GM12892 (cell line): ENCODE results near the gene PTTG1.

ENCODE experiments used
- POLR2A ChIP-seq: IDR thresholded peaks from 2 replicates; pipeline ENCODE4 v1.6.1; 2011; ENCODE audit warnings: low read depth, low read length, control low read depth
- POLR2AphosphoS5 ChIP-seq: IDR thresholded peaks from 2 replicates; pipeline ENCODE4 v1.6.1; 2011; ENCODE audit warnings: low read depth, low read length, control low read depth
- TAF1 ChIP-seq: IDR thresholded peaks from 2 replicates; pipeline ENCODE4 v1.6.1; 2011; ENCODE audit warnings: low read depth, mild to moderate bottlenecking, control low read depth, low read length, borderline replicate concordance

GRCh38 chr5:160387445-160387844 lies 34.2 kb upstream of the PTTG1 start:
- no peak for TF ChIP-seq POLR2AphosphoS5
- no peak for TF ChIP-seq POLR2A
- TF ChIP-seq TAF1 = no peak
